Cardiac fibroblast (primary cell): ENCODE measurements around the gene OR51L1.
"Not testable (repeated sequence)": the region's sequence is repeated elsewhere in the genome, so short reads cannot be mapped to it uniquely, and the experiment has no call there.

Experiments used
- DNase-seq, 2 donors: peaks; one replicate each; pipeline versions ENCODE4 v3.0.0 to v3.0.0-alpha.2; 2010; ENCODE audit warnings: low read depth in 2 of 2
- H3K4me3 ChIP-seq, 2 donors: replicated peaks in 1 of 2; 1 replicate in 1 of 2; 2 replicates in 1 of 2; pipeline ENCODE4 v1.5.1; 2011; ENCODE audit warnings: low read depth in 2 of 2, low read length in 2 of 2, mild to moderate bottlenecking in 2 of 2, moderate library complexity in 1 of 2
- CTCF ChIP-seq: IDR thresholded peaks from one replicate; pipeline ENCODE4 v1.5.1; 2011; ENCODE audit warnings: low read depth, mild to moderate bottlenecking, low read length, inconsistent platforms

Gene OR51L1

GRCh38 chr11:4994551-4994950, at the start of gene OR51L1:
TSS of gene OR51L1 (plus strand) at chr11:4994851. CDS start at chr11:4998983, 4,132 bp downstream.
- TF ChIP-seq CTCF = no peak
- no peak for DNase-seq
- no peak within 1 kb of the TSS for H3K4me3 ChIP-seq

GRCh38 chr11:4947505-4947904, 47.1 kb upstream of the OR51L1 start, which contains the start of gene OR51A4:
TSS of gene OR51A4 (minus strand) at chr11:4947605. CDS start at chr11:4947100, 505 bp downstream.
- TF ChIP-seq CTCF = no peak
- no peak for DNase-seq
- no peak within 1 kb of the TSS for H3K4me3 ChIP-seq

DNA sequence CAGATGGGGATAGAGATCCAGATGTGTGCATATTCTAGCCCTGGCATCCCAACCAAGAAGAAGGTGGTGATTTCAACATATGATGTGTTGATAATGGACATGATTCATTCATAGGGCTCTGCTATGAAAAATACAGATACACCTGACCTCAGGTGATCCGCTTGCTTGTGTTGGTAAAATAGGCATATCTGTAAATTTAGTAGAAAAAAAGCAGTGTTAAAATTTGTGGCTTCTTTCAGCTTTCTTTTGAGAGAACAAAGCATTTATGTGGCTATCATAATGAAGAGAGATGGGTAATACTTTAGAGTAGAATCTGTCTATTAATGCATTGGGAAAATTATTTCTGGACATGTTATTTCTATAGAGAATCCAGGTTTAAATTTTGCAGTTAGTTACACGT, 39.0 kb upstream of the OR51L1 start, which contains the start of gene OR51A2:
Gene OR51A2, minus strand, starts transcription at position 101 of the 400 bp plus-strand sequence. Its CDS starts 0 bp downstream, at position 101.
- DNase-seq, H3K4me3 ChIP-seq: not testable (repeated sequence)

- no peak for DNase-seq
- TF ChIP-seq CTCF = no peak
- no peak overlapping the region for H3K4me3 ChIP-seq
These were observed 37.3 kb upstream of the OR51L1 start for GRCh38 chr11:4957396-4957795.

GRCh38 chr11:4960877-4961276, 33.8 kb upstream of the OR51L1 start:
- no peak for TF ChIP-seq CTCF
- H3K4me3 ChIP-seq = no peak overlapping the region
- no peak for DNase-seq

GRCh38 chr11:4962816-4963215, 31.8 kb upstream of the OR51L1 start:
- no peak for DNase-seq
- no peak for TF ChIP-seq CTCF
- H3K4me3 ChIP-seq = no peak overlapping the region

GRCh38 chr11:4975436-4975835, 19.2 kb upstream of the OR51L1 start:
- DNase-seq = no peak
- H3K4me3 ChIP-seq = no peak overlapping the region
- no peak for TF ChIP-seq CTCF
